Measurements from ENCODE around the gene CDCA5.

CDCA5 gene

GRCh38 chr11:65067446-65067845 lies 16.4 kb downstream of the CDCA5 start:
- no peak for DNase-seq

- DNase-seq: no peak
Measured at GRCh38 chr11:65066805-65067291, 17.0 kb downstream of the CDCA5 start.

- no peak for DNase-seq
Measured at GRCh38 chr11:65066315-65066714, 17.5 kb downstream of the CDCA5 start.

DNA sequence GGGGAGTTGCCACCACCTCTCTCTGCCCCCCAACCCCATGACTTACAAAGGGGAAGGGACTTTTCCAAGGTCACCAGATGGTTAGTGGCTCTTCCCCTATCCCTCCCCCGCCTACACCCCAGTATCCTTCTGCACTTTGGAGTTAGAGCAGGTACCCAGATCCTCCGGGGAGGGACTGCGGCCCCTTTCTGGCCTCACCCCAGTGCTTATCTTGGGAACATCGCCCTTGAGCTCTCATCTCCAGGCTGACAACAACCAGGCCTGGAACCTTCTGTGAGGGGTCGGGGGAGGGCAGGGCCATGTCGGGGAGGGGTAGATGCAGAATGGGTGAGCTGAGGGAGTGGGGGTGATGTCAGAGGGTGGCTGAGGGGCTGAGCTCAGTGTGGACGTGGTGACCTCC lies 18.0 kb downstream of the CDCA5 start:
- no peak for DNase-seq

GRCh38 chr11:65064847-65065240 lies 19.0 kb downstream of the CDCA5 start:
- DNase-seq: no peak

DNA sequence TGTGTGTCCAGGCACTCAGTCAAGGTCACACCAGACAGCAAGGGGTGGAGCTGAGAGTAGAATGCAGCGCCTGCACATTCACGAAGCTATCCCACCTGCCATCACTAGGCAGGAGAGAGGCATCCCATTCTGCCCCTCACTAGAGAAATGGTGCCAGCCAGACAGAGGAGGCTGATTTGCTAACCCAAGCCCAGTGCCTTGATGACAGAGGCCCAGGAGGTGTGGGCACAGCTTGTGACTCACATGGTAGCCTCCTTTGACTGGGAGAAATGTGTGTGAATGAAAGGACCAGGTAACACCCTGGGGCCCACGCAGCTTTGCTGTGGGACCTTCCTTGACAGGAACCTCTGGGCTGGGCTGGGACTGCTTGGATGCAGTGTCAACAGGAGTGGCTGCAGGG lies 20.3 kb downstream of the CDCA5 start:
- no peak for DNase-seq

DNA sequence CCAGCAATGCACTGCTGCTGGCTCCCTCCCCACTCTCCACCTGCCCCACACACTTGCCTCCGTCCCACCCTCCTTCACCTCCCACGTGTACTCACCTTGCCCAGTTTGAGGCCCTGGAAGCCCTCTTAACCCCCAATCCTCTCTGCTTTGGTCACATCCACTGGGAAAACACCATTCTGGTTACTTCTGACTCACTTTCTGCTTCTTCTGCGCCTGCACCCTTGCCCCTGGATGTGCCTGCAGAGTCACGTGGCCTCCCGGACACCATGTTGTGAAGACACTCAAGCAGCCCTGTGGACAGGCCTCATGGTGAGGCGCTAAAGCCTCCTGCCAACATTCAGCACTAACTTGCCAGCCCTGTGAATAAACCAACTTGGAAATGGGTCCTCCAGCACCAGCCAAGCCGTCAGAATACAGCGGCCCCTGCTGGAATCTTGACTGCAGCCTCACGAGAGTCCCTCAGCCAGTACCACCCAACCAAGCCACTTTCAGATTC lies 22.9 kb downstream of the CDCA5 start:
- no peak for DNase-seq

DNA sequence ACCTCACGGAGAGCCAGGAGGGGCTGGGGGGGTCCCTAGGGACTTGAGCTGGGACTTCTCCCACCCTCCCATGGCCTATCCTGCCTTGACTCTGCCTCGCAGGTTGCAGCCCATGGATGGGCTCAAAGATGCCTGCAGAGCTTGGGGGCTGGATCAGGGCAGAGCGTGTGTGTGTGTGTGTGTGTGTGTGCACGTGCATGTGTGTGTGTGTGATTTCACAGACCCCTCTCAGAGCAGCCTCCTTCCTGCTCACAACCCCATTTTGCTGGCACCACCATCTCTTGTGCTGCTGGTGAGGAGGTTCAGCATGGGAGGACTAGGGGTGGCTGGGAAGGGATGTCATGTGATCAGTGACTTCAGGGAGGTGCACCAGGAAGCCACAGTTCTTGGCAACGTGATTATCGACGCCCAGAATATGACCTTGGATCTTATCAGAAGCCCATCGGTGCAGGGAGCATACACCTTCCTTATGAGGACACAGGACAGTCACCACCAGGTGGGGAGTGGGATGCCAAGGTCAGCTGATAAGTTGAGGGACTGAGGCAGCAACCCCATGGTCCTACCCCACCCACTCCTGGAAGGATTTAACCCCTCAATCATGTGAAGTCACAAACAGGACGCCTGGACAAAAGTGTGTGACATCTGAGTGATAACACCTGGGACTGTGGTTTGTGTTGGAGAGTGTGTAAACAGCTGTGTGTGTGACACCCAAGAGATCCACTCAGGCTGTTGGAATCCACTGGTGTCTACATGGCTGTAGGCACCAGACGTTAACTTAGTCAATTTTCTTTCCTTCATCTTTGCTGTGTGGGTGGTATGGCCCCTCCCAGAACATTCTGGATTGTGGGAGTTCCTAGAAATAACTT lies 23.6 kb downstream of the CDCA5 start:
- DNase-seq: no peak

DNA sequence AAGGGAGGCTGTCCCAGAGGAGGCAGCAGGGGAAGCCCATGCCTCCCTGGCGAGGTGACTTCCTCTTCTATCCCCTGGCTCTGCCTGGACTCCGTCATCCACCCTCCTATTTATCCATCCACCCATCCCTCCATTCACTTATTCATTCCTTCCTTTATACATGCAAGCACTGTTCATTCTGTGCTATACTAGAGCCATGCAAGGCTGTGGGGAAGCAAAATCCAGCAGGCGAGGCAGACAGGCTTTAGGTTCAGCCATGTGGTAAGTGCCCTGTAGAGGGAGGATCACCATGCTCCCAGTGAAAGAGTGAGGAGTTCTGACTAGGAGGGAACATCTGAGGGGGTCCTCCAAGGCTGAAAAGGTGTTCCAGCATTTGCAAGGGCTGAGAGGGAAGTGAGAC lies 24.3 kb downstream of the CDCA5 start:
- DNase-seq: no peak

DNA sequence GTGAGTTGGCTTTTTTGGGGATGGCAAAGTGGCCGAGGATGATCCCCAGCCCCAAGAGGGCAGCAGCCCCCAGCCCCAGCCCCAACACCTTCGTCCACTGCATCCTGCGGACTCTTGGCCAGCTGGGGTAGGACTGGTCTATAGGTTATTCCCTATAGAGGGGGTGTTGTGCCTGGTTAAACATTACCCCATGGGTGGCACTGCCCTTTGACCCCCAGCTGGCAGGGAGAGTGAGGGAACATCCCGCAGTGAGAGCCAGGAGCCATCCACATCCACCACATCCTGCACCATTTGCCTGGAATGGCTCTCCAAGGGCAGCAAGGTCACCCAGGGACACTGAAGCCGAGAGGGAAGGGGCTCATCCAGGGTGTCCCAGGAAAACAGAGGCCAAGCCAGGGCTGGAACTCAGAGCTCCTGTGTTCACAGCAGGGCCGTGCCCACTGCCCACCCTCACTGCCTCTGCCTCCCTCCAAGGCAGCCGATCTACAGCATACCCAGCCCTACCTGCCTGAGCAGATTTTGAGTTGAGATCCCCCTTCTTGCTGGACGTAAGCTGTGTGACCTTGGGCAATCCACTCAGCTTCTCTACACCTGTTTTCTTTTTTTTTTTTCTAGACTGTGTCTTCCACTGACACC lies 25.3 kb downstream of the CDCA5 start, which contains the start of gene NAALADL1:
TSS of gene NAALADL1 (minus strand) at position 135 of the 636 bp plus-strand sequence. CDS start at position 103, 32 bp downstream.
- no peak for DNase-seq

DNA sequence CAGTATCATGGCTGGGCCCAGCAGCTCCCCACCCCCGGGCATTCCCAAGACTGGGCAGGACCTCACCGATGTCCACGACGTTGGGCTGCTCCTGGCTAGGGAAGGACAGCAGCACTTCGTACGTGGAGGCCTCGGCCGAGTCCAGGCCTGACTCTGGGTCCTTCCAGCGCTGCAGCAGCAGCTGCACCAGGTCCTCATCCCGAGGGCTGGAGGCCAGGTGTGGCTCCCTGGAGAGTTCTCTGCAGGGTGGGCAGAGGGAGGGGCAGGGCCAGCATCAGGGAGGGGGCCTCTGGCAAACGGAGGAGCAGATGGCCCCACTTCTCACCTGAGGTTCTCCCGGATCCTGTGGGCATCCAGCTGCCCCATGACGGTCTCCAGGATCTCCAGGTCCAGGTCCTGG lies 25.8 kb downstream of the CDCA5 start:
- DNase-seq: no peak

GRCh38 chr11:65057526-65057925 lies 26.3 kb downstream of the CDCA5 start:
- DNase-seq: no peak

DNA sequence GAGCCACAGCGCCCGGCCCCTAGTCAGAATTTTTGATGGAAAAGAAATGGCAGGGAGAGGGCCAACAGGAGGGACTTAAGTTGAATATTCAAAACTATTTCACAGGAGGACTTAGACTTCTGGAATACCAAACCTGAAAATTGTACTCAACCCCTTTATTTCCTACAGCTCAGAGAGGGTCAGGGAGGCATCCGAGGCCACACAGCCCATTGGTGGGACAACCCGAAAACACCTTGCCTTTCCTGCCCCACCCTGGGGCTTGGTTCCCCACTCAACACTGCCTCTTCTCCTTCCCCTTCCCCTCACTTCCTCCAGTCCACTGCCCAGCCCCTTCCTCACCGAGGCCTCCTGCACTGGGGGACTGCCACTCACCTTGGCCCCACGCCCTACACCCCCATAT lies 26.8 kb downstream of the CDCA5 start:
- no peak for DNase-seq

DNA sequence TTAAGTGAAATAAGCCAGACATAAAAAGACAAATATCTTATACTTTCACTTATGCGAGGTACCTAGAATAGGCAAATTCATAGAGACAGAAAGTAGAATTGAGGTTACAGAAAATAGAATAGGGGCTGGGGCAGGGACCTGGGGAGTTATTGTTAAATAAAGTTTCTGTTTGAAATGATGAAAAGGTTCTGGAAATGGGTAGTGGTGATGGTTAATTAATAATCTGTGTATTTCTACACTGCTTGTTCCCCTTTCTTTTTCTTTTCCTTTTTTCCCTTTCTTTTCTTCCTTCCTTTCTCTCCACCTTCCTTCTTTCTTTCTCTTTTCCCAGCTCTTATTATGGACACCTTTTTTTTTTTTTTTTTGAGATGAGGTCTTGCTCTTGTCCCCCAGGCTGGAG lies 28.3 kb downstream of the CDCA5 start:
- DNase-seq: no peak

DNA sequence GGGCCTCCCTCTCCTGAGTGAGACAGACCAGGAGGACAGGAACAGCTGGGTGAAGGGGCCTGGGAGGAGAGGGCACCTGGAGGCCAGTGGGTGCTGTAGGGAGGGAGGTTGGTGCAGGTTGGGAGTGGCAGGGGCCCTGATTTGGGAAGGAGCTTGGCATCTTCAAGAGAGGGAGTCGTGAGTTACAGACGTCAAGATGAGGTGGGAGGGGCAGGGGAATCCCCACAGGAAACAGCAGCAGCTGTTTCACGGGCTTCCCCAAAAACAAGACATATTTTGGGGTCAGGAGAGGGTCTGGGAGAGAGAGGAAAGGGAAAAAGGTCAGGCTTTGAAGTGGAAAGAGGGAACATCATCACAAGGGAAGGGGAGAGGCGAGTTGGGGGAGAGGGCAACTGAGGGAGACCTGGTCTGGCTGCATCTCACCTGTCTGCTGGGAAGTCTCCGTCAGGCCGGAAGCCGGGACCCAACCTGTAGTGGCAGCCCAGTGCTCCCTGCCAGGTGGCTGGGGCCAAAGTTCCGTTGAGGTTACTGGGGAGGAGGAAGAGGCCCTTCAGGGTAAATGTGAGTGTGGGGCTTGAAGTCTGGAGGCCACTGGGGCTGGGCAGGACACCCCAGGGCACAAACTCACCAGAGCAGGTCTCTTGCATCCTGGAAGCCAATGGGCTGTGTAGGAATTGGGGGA lies 29.9 kb downstream of the CDCA5 start:
- peak; percentile 4 for DNase-seq

- no peak for DNase-seq
Measured at GRCh38 chr11:65051398-65051858, 32.4 kb downstream of the CDCA5 start.

- DNase-seq: peak; percentile 9
Measured at GRCh38 chr11:65047581-65048422, 36.0 kb downstream of the CDCA5 start.

DNA sequence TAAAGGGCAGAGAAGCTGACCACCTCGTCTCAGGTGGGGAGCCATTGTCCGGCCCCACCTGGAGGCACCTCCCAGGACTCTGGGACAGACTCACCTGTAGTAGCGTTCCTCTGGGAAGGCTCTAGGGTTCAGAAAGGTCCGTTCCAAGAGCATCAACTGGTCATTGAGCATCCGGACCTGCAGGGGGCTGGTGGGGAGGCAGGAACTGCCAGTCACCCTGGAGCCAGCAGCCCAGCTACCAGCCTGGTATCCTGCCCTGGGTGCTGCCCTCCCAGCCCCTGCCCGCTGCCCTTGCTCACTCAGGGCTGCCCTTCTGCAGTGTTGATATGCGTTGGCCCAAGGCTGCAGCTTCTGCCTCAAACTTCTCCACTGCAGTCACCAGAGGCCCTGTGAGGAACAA lies 38.1 kb downstream of the CDCA5 start:
- no peak for DNase-seq

DNA sequence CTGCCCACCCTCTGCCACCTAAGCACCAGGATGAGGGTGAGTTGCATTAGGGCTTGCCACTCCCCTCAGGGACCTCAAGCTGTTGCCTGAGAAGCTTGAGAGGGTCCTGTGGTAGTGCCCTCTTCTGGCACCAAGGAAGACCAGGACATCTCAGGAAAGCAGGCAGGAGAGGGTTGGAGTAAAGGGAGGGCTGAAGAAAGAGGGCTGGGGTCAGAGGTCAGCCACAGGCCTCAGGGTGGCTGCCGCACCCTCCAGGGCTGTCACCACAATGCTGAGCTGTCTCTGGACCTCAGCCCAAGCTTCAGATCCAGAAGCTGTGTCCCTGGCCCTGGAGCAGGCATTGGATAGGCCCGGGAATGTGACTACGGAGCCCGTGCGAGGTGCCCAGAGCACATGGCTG lies 38.8 kb downstream of the CDCA5 start:
- no peak for DNase-seq

GRCh38 chr11:65043881-65044501 lies 39.8 kb downstream of the CDCA5 start:
- no peak for DNase-seq

DNA sequence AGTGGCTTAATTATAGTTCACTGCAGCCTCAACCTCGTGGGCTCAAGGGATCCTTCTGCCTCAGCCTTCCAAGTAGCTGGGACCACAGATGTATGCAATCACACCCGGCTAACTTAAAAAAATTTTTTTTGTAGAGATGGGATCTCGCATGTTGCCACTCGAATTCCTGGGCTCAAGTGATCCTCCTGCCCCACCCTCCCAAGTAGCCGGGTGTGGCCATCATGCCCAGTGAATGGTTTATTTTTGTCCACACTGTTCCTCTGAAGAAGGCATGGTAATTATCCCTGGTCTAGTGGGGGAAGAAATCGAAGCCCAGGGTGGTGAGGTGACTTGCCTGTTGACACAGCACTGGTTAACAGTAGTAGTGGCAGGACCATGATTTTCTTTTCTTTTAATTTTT lies 40.9 kb downstream of the CDCA5 start:
- DNase-seq: no peak
